ENCODE measurements around the gene RFX3. TPM values are rescaled to one million over a fixed set of nuclear protein-coding genes. Genes with fewer than 3 reads are reported as not detected.

Gene RFX3
- total and polyA plus RNA-seq, 2 of the 13 experiments (the other 11 are each of a cell fraction or from before 2014, with no cell fraction given), result 2.7 to 5.3 TPM

- TF ChIP-seq ZNF737 (CRISPR knock-in tag; IDR thresholded peaks at IDR 0.05; ENCODE audit: borderline replicate concordance) (no peak), AGO2 (optimal IDR thresholded peaks at IDR 0.05; ENCODE audit: low read depth, low read length) (no peak), RFX5 (IDR thresholded peaks at IDR 0.05; ENCODE audit: low read depth, low read length) (no peak), PHB2 (IDR thresholded peaks at IDR 0.05; ENCODE audit: partially characterized antibody) (no peak), NR2F6 (IDR thresholded peaks at IDR 0.05) (peak; percentile 93), NR2F6 (CRISPR knock-in tag; IDR thresholded peaks at IDR 0.05) (peak; percentile 91), WIZ (CRISPR knock-in tag; IDR thresholded peaks at IDR 0.05) (no peak), TCF7L2 (IDR thresholded peaks at IDR 0.05; ENCODE audit: low read depth, low read length) (no peak), IRF9 (CRISPR knock-in tag; IDR thresholded peaks at IDR 0.05; ENCODE audit: borderline replicate concordance) (no peak), ZBTB44 (CRISPR knock-in tag; IDR thresholded peaks at IDR 0.05) (no peak), ZNF180 (CRISPR knock-in tag; IDR thresholded peaks at IDR 0.05; ENCODE audit: borderline replicate concordance, low read depth) (no peak), TMF1 (CRISPR knock-in tag; IDR thresholded peaks at IDR 0.05; ENCODE audit: low read depth) (no peak), ZNF777 (CRISPR knock-in tag; IDR thresholded peaks at IDR 0.05) (no peak), FOXM1 (CRISPR knock-in tag; IDR thresholded peaks at IDR 0.05) (no peak), RBM39 (IDR thresholded peaks at IDR 0.05; ENCODE audit: low read depth, low read length, poor library complexity, severe bottlenecking) (no peak), CCAR2 (optimal IDR thresholded peaks at IDR 0.05; ENCODE audit: low read depth, low read length) (no peak), HNF4A (CRISPR knock-in tag; IDR thresholded peaks at IDR 0.05) (peak; percentile 72), SNAPC5 (CRISPR knock-in tag; IDR thresholded peaks at IDR 0.05; ENCODE audit: borderline replicate concordance) (no peak), POGK (CRISPR knock-in tag; conservative IDR thresholded peaks at IDR 0.05) (no peak), SUZ12 (IDR thresholded peaks at IDR 0.05; ENCODE audit: low read depth, low read length) (no peak), ZNF660 (CRISPR knock-in tag; IDR thresholded peaks at IDR 0.05; ENCODE audit: borderline replicate concordance, low read depth) (no peak), ATF4 (CRISPR knock-in tag; IDR thresholded peaks at IDR 0.05) (0 out of 4 replicates have a peak, but pooled peaks of 1 of the 2 experiments have one; percentile 21), PLSCR1 (CRISPR knock-in tag; IDR thresholded peaks at IDR 0.05; ENCODE audit: borderline replicate concordance) (no peak)
These were observed 182.1 kb downstream of the RFX3 start (continued) for GRCh38 chr9:3343671-3344070.

Measured in HepG2 (cell line).